ENCODE measurements around the gene LEKR1.
"Not testable (repeated sequence)": the region's sequence is repeated elsewhere in the genome, so short reads cannot be mapped to it uniquely, and the experiment has no call there.

Gene LEKR1

DNA sequence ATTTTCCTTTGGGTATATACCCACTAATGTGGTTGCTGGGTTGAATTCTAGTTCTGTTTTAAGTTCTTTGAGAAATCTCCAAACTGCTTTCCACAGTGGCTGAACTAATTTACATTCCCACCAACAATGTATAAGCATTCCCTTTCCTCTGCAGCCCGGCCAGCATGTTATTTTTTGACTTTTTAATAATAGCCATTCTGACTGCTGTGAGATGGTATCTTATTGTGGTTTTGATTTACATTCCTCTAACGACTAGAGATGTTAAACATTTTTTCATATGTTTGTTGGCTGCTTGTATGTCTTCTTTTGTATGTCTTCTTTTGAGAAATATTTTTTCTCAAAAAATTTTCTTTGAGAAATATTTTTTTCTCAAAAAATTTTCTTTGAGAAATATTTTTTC, 84.7 kb downstream of the LEKR1 start:
- DNase-seq: not testable (repeated sequence)

GRCh38 chr3:156914300-156914699, 88.1 kb downstream of the LEKR1 start:
- DNase-seq: not testable (repeated sequence)

DNA sequence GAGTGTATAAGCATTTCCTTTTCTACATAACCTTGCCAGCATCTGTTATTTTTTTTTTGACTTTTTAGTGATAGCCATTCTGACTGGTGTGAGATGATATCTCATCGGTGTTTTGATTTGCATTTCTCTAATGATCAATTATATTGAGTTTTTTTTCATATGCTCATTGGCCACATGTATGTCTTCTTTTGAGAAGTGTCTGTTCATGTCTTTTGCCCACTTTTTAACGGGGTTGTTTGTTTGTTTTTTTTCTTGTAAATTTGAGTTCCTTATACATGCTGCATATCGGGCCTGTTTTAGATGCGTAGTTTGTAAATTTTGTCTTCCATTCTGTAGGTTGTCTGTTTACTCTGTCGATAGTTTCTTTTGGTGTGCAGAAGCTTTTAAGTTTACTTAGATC, 89.2 kb downstream of the LEKR1 start:
- no peak for DNase-seq

DNA sequence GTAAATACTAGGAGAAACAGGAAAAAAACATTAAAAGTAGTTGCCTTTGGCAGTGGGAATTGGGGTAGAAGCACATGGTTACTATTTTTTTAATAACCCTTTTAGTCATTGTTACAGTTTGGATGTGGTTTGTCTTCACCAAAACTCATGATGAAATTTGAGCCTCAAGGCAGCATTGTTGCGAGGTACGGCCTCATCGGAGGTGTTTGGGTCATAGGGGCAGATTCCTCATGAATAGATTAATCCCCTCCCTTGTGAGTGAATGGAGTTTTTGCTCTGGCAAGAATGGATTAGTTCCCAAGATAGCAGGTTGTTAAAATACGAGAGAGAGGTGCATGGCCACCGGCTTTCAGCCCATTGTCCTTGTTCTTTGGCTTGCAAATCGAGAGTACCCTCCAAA, 92.6 kb downstream of the LEKR1 start:
- no peak for DNase-seq

DNA sequence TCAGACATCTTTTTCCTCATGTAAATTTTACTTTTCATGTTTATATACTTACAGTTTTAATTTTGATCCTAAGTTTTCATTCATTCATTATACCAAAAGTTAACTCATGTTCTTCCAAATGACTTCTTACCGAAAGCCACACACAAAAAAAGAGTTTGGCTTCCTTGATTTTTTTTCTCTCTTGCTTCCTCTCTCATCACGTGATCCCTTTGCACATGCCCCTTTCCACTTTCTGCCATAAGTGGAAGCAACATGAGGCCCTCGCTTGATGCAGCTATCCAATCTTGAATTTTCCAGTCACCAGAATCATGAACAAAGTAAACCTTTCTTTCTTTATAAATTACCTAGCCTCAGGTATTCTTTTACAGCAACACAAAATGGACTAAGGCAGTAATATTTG, 93.7 kb downstream of the LEKR1 start:
- DNase-seq: no peak

- no peak for DNase-seq
Measured at GRCh38 chr3:156920399-156920798, 94.2 kb downstream of the LEKR1 start.

GRCh38 chr3:156923349-156923748, 97.2 kb downstream of the LEKR1 start:
- DNase-seq: no peak

DNA sequence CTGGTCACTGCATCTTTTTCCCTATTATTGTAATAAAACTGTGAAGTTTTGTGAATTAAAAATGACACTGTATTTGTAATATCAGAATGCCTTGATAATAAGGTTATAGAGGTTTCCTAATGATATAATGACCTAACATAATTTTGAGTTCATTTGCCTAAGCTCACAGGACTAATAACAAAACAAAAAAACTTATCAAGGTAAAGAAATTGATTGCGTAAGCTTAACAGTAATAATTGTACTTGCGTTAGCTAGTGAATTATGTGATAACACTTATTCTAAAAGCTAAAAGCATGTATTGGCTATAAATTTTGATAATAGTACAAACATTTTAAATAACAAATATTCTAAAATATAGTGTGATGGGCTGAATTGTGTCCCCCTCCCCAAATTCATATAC, 112.6 kb downstream of the LEKR1 start:
- DNase-seq: no peak

DNA sequence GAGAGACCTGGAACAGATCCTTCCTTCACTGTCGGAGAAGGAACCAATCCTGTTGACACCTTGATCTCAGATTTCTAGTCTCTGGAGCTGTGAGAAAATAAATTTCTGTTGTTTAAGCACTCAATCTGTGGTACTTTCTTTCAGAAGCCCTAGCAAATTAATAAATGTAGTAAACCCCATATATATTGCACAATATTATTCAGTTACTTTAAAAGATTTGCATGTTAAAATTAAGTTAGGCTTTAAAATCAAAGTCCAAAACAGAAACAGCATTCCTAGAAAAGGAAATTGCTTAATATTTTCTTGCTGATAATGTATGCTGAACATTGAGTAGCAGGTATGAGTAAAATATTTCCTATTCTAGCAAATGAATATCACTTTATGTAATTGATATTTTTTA, 113.2 kb downstream of the LEKR1 start:
- no peak for DNase-seq

DNA sequence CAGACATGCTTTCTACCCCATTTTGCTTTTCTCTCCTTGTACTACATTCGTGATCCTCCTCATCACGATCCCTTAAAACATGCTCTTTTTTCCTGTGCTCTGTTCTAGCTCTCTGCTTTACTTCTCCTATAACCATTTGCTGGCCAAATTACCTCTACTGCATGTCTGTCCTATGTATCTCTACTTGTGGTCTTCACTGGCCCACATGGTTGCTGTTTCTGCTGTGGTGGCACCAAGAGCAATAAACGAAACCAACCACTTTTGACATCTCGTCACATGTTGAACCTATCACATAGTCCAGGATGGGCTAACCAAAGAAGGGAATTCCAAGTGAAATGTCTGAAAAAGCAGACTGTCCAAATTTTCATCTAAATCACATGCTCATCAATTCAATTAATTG, 115.2 kb downstream of the LEKR1 start:
- no peak for DNase-seq

GRCh38 chr3:156948402-156949210, 122.5 kb downstream of the LEKR1 start:
- no peak for DNase-seq

DNA sequence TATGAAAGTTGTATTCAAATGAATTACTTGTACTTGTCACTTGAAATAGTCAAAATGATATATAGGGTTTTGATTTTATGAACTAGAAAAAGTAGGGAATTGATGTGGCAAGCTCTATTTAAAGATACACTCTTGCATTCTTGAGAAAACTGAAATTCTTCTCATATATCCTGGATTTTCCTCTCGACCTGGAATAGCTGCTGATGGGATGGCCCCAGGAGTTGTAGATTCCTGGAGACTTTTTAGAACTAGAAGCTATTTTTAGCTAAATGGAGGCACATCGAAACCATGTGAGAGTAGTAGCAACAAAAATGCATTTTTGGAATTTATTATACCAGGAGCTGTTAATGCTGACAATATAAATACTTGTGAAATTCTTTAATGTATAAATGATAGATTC, 125.9 kb downstream of the LEKR1 start:
- no peak for DNase-seq

- DNase-seq: no peak
Measured at GRCh38 chr3:156957715-156958114, 131.6 kb downstream of the LEKR1 start.

- DNase-seq: no peak
Measured at GRCh38 chr3:156963096-156963495, 136.9 kb downstream of the LEKR1 start.

DNA sequence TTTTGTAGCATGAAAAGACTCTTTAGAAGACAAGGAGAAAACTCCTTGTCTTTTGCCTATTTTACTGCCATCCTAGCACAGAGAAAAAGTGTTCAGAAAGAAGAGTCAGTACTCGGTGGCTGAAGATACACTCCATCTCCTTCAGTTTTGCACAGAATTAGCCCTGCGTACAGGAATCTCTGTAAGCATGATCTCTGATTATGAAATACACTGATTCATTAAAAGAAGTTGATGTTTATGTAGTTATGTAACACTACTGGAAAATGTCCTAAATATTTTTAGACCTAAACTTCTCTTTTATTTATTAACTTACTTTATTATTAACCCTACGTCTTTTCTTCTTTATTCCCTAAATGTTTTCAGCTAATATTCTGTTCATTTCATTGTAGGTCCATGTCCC, 138.4 kb downstream of the LEKR1 start:
- no peak for DNase-seq

GRCh38 chr3:156966349-156966748, 140.2 kb downstream of the LEKR1 start:
- DNase-seq: not testable (repeated sequence)

DNA sequence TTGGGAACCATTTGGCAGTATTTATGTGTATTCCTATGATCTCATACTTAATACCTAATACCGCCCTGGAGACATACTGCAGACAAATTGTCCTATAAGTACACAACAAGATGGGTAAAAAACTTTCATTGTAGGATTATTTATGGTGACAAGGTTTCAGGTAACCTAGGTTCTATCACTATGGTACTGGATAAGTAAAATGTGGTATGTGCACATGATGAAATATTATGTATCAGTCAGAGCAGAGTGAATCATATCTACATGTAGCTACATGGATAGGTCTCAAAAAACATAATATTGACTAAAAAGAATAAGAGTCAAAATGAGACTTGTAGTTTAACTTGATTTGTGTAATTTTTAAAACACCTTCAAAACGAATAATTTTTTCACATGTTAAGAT, 147.8 kb downstream of the LEKR1 start:
- no peak for DNase-seq

DNA sequence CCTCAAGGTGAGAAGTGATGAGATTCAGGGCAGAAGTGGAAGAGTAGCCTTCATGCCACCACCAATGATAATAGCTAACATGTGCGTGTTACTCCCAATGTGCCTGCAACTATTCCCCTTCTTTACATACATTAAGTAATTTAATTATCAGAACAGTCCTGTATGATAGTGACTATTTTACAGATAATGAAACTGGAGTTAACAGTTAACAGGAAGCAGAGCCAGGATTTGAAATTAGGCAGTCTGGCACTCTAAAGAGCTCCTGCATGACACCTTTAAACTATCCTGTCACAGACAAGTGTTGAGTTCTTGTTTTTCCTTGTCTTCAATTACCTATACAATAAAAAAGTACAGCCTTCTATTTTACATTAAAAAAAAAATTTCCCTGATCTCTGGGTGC, 148.8 kb downstream of the LEKR1 start:
- no peak for DNase-seq

- DNase-seq: no peak
Measured at GRCh38 chr3:156975721-156976120, 149.6 kb downstream of the LEKR1 start.

DNA sequence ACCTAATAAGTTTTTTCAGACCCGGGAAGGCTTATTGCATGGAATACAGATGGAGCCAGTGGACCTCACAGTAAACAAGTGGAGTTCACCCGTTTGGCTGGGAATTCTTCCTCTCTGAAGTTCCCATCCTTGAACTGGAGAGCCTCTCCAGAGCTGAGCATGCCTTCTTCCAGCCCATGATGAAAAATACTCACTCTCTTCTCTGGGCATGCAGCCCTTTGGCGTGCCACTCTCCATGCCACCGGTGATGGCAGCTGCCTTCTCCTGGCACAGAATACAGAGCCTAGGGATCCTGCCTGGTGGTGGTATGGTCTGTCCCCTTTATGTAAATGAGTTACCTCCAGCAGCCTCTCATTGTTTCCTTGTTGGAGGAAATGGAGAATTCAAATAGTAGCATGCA, 150.8 kb downstream of the LEKR1 start:
- no peak for DNase-seq

GRCh38 chr3:156978481-156978961, 152.4 kb downstream of the LEKR1 start:
- DNase-seq: no peak

DNA sequence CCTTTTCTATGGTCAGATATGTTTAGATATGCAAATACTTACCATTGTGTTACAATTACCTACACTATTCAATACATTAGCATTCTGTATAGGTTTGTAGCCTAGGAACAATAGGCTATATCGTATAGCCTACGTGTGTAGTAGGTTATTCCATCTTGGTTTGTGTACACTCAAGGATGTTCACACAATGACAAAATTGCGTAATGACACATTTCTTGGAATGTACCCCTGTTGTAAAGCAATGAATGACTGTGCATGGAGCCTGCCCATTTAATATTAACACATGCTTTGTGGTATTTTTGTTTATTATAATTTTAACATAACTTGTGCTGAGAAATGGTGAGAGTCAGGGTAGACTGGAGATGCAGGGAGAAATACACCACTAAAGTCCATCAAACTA, 154.9 kb downstream of the LEKR1 start:
- DNase-seq: no peak

DNA sequence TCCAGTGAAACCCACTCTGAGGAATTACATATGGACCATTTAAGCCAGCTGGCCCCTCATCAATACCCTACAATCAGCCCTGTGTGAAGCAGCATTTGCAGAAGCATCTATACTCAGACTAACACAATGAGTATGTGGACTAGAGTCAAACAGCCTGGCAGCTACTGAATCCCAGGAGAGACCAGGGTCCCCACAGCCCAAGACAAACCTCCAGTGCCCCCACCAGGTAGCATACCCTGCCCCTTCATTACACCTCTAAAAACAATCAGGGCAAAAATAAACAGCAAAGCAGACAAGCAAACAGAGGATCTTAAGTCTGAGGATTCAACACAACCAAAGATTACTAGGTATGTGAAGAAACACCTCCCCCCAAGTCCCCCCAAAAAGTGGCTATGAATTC, 157.4 kb downstream of the LEKR1 start:
- DNase-seq: no peak

- no peak for DNase-seq
Measured at GRCh38 chr3:156985711-156986110, 159.6 kb downstream of the LEKR1 start.

- DNase-seq: no peak
Measured at GRCh38 chr3:156987946-156988345, 161.8 kb downstream of the LEKR1 start.

All from NCI-H1048 (cell line).